ENCODE measurements around the gene KASH5.

The KASH5 gene

DNA sequence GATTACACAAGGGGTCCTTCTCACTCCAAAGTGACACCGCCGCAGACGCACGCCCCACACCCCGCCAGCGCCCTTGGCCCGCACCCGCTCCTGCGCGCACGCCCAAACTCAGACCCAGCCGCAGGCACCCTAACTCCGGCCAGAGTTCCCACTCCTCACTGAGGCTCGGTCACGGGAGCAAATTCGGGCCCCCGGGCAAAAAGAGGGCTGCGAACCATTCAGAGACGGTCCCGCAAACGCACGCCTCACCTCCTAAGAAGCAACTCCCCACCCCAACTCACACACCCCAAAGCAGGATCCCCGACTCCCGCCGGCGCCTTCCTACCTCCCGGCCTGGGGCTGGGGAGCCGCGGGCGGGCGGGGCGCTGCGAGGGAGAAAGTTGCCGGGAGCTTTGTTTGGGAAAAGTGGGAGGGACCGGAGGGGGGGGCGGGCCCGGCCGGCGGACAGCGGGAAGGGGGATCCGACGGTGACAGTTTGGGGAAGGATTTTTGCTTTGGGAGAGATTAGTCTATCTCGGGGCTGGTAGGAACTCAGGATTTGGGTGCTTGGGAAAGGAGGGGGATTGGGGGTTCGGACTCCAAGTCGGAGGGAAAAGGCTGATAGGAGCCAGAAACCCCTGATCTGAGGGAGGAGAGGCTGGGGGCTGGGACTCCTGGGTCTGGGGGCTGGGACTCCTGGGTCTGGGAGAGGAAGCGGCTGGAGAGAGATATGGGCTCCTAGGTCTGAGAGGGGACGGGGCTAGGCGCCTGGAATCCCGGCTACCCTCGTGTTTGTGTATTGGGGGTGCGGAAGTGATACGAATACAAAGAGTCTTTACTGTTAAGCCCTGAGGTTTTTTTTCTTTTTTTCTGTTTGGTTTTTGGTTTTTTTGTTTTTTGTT is 25.8 kb upstream of the KASH5 start, which contains the start of gene TEAD2:
Gene TEAD2, minus strand, starts transcription at position 369 of the 881 bp plus-strand sequence. CDS start 2,341 bp downstream, outside the sequence.
- DNase-seq (ENCODE audit: low read depth) = peak; percentile 50
- H3K4me3 ChIP-seq (replicated peaks; ENCODE audit: low read depth, low read length) = peak within 1 kb of the TSS; percentile 96
- TF ChIP-seq, protein P1, sequence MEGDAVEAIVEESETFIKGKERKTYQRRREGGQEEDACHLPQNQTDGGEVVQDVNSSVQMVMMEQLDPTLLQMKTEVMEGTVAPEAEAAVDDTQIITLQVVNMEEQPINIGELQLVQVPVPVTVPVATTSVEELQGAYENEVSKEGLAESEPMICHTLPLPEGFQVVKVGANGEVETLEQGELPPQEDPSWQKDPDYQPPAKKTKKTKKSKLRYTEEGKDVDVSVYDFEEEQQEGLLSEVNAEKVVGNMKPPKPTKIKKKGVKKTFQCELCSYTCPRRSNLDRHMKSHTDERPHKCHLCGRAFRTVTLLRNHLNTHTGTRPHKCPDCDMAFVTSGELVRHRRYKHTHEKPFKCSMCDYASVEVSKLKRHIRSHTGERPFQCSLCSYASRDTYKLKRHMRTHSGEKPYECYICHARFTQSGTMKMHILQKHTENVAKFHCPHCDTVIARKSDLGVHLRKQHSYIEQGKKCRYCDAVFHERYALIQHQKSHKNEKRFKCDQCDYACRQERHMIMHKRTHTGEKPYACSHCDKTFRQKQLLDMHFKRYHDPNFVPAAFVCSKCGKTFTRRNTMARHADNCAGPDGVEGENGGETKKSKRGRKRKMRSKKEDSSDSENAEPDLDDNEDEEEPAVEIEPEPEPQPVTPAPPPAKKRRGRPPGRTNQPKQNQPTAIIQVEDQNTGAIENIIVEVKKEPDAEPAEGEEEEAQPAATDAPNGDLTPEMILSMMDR (IDR thresholded peaks at IDR 0.05; ENCODE audit: low read length, missing control alignments) = no peak

DNA sequence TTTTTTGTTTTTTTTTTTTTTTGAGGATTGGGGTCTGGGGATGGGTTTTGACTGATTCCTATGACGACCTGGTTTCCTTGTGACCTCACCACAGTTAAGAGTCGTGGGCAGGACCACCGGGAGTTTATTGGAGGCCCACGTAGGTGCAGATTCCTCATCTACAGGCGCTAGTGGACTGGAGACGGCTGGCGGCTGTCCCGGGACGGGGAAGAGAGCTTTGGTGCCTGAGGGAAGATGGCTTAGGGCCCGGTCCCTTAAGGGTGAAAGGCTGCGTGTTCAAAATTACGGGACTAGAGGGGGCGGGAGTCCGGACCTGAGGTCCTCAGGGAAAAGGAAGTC is 25.2 kb upstream of the KASH5 start:
- peak; percentile 53 for DNase-seq (ENCODE audit: low read depth)
- TF ChIP-seq, protein P1 (IDR thresholded peaks at IDR 0.05; ENCODE audit: low read length, missing control alignments) = no peak
- H3K4me3 ChIP-seq (replicated peaks; ENCODE audit: low read depth, low read length) = peak overlapping the region; percentile 96

DNA sequence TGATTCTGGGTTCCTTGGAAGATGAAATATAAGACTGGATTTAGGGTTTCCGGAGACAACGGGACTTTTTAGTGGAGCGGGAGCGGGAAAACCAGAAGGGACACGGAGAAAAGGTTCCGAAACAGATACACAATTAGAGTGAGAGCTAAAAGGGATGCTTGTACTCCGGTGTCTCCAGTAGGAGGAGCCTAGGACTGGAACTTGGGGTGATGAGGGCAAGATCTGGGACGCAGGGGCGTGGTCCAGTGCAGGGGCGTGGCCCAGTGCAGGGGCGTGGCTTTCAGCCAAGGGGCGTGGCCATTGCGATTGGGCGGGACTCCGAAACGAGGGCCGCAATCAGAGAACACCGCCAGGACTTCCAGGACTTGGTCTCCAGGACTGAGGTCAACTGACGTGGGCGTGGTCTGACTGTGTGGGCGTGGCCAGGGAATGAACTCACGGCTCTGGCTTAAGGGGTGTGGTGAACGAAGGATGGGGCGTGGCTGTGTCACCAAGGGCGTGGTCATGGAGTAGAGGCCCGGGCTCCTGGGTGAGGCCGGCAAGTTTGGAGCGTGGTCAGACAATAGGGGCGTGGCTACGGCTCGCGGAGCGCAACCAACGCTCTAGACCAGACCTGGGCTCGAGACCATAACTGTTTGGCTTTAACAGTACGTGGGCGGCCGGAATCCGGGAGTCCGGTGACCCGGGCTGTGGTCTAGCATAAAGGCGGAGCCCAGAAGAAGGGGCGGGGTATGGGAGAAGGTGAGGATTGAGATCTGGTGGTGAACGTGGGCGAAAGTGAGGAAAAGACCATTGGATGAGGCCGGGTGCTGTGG is 24.6 kb upstream of the KASH5 start, which contains the start of gene DKKL1:
Gene DKKL1, plus strand, starts transcription at position 610 of the 815 bp plus-strand sequence. Its CDS starts 122 bp downstream, at position 732.
- TF ChIP-seq, protein P1 (IDR thresholded peaks at IDR 0.05; ENCODE audit: low read length, missing control alignments) = no peak
- peak; percentile 100 for DNase-seq (ENCODE audit: low read depth)
- peak within 1 kb of the TSS; percentile 96 for H3K4me3 ChIP-seq (replicated peaks; ENCODE audit: low read depth, low read length)

DNA sequence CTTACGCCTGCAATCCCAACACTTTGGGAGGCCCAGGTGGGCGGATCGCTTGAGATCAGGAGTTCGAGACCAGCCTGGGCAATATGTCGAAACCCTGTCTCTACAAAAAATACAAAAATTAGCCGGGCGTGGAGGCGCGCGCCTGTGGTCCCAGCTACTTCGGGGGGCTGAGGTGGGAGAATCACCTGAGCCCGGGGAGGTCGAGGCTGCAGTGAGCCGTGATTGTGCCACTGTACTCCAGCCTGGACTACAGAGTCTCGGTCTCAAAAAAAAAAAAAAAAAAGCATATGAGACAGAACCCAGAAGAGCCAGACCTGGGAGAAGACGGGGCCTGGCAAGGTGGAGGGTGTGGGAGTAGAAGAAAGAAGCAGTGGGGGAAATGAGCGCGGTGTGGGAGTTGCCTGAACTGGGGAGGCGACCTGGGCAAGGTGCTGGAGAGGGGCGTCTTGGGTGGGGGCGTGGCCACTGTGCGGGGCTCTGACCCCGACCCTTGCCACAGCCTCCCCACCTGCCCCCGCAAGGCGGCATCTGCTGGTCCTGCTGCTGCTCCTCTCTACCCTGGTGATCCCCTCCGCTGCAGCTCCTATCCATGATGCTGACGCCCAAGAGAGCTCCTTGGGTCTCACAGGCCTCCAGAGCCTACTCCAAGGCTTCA is 23.8 kb upstream of the KASH5 start:
- TF ChIP-seq, protein P1 (IDR thresholded peaks at IDR 0.05; ENCODE audit: low read length, missing control alignments) = no peak
- no peak for DNase-seq (ENCODE audit: low read depth)
- H3K4me3 ChIP-seq (replicated peaks; ENCODE audit: low read depth, low read length) = peak overlapping the region; percentile 32

DNA sequence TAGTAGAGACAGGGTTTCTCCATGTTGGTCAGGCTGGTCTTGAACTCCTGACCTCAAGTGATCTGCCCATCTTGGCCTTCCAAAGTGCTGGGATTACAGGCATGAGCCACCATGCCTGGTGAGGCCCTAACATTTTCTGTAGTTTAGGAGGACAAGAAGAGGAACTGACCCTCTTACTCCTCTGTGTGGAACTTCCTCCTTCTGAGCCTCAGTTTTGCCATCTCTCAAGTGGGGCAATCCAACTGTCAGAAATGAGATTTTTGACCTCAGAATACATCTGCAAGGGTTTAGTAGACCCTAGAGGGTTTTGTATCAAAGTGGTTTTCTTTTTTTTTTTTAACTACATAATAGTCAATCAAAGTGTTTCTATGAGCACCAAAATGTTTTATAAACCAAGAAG is 21.9 kb upstream of the KASH5 start:
- no peak for DNase-seq (ENCODE audit: low read depth)
- no peak overlapping the region for H3K4me3 ChIP-seq (replicated peaks; ENCODE audit: low read depth, low read length)
- TF ChIP-seq, protein P1 (IDR thresholded peaks at IDR 0.05; ENCODE audit: low read length, missing control alignments) = no peak

DNA sequence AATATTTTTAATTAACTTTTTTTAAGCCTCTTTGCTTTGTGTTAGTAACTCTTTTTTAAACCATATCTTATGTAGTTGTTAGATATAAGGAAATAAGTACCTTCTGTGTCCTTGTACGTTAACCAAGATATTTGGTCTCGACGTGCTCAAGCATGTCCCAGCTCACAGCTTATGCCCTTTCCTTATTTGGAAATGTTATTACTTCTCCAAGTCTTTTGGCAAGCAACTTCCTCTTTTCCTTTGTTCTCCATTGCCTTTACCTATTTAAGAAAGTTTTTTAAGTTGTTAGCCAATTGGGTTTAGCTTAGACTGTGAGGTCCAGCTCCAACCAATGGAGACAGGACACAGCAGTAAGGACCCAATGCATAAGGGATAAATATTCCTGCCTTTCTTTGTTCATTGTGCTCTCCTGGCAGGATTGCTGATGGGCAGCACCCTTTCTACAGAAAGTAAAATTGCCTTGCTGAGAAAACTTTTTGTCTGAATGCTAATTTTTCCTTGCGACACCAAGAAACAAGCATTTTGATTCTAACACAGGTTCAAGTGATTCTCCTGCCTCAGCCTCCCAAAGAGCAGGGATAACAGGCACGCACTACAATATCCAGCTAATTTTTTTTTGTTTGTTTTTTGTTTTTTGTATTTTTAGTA is 19.2 kb upstream of the KASH5 start:
- TF ChIP-seq, protein P1 (IDR thresholded peaks at IDR 0.05; ENCODE audit: low read length, missing control alignments) = no peak
- DNase-seq (ENCODE audit: low read depth) = no peak
- no peak overlapping the region for H3K4me3 ChIP-seq (replicated peaks; ENCODE audit: low read depth, low read length)

Data from fibroblast of pulmonary artery (primary cell).